Loucy (cell line): ENCODE measurements around the gene SPN.

Experiments used
- CTCF ChIP-seq: fragments of 200-600 bp; sonication (generic); conservative IDR thresholded peaks from 2 replicates; pipeline ENCODE4 v1.5.1; 2014; ENCODE audit warnings: mild to moderate bottlenecking, antibody characterized with exemption, low read length
- EZH2phosphoT487 ChIP-seq: fragments of 200-600 bp; IDR thresholded peaks from 2 replicates; pipeline ENCODE4 v1.6.1; 2018; ENCODE audit warnings: antibody characterized with exemption, mild to moderate bottlenecking, moderate library complexity, borderline replicate concordance

- TF ChIP-seq CTCF (no peak), EZH2phosphoT487 (no peak)
These were observed 21.6 kb downstream of the SPN start for GRCh38 chr16:29684679-29685078.
